Activated T-cell treated with anti-CD3 and anti-CD28 coated beads for 4 hours (primary cell): ENCODE measurements around the gene CCT7.

Experiments used
- DNase-seq: peaks from one replicate; pipeline ENCODE4 v3.0.0-alpha.2; 2020

CCT7 gene

GRCh38 chr2:73297151-73297559 lies 63.0 kb downstream of the CCT7 start:
- no peak for DNase-seq

GRCh38 chr2:73297586-73297985 lies 63.5 kb downstream of the CCT7 start:
- DNase-seq = no peak

- no peak for DNase-seq
Observed at GRCh38 chr2:73300926-73301325, 66.8 kb downstream of the CCT7 start.

- no peak for DNase-seq
Observed at GRCh38 chr2:73301636-73302035, 67.5 kb downstream of the CCT7 start.
